SK-N-SH (cell line): ENCODE measurements around the gene MTHFS. TPM values are rescaled to one million over a fixed set of nuclear protein-coding genes. Genes with fewer than 3 reads are reported as not detected.

Experiments used
- CTCF ChIA-PET: fragments of 300-600, 350-600 bp; formaldehyde crosslinking; extraction: SDS; loops from one replicate; lab custom pipeline; 2021; lab: Yijun Ruan, JAX
- POLR2A ChIA-PET: fragments of 350-600 bp; sonication (Branson Sonifier 250); formaldehyde crosslinking; extraction: SDS; loops from one replicate; lab custom pipeline; 2020; ENCODE audit warnings: antibody characterized with exemption, inconsistent platforms; lab: Yijun Ruan, JAX
- DNase-seq: peaks from one replicate; pipeline ENCODE4 v3.0.0; 2012
- H2AFZ ChIP-seq: fragments of 200-600 bp; sonication (generic); 2 replicates; pipeline ENCODE4 v1.8.1; 2016; ENCODE audit warnings: antibody characterized with exemption, mild to moderate bottlenecking, low read depth
- H3F3A ChIP-seq: fragments of 200-600 bp; sonication (generic); replicated peaks from 2 replicates; pipeline ENCODE3; 2016; ENCODE audit warnings: antibody characterized with exemption, mild to moderate bottlenecking; ENCODE audit not compliant: insufficient read depth
- H3K27ac ChIP-seq, 2 experiments: fragments of 200-500 bp in 1 of 2; fragments of 200-600 bp in 1 of 2; sonication (Bioruptor generic) in 1 of 2; sonication (generic), shearing (Covaris generic) in 1 of 2; 2 replicates each; pipeline versions ENCODE4 v1.5.1 to v1.6.1; 2014 to 2016; ENCODE audit warnings: low read depth in 2 of 2, inconsistent platforms in 1 of 2, low read length in 1 of 2, mild to moderate bottlenecking in 1 of 2, mixed read lengths in 1 of 2
- H3K27me3 ChIP-seq: fragments of 200-600 bp; sonication (generic), shearing (Covaris generic); 2 replicates; pipeline ENCODE4 v1.6.1; 2016; ENCODE audit warnings: mixed run types; ENCODE audit not compliant: insufficient read depth
- H3K36me3 ChIP-seq, 2 experiments: fragments of 200-500 bp in 1 of 2; fragments of 200-600 bp in 1 of 2; sonication (Bioruptor generic) in 1 of 2; sonication (generic) in 1 of 2; replicated peaks in 1 of 2; 2 replicates each; pipeline versions ENCODE3 to v1.5.1; 2014 to 2016; ENCODE audit warnings: low read length in 1 of 2, mild to moderate bottlenecking in 1 of 2; ENCODE audit not compliant: insufficient read depth in 2 of 2, control insufficient read depth in 1 of 2
- H3K4me1 ChIP-seq, 2 experiments: fragments of 200-500 bp in 1 of 2; fragments of 200-600 bp in 1 of 2; sonication (Bioruptor generic) in 1 of 2; sonication (generic), shearing (Covaris generic) in 1 of 2; 2 replicates each; pipeline versions ENCODE4 v1.5.1 to v1.6.1; 2014 to 2016; ENCODE audit warnings: low read depth in 1 of 2, low read length in 1 of 2, mixed run types in 1 of 2; ENCODE audit not compliant: insufficient read depth in 2 of 2, control insufficient read depth in 1 of 2
- H3K4me2 ChIP-seq: fragments of 200-600 bp; sonication (generic), shearing (Covaris generic); 2 replicates; pipeline ENCODE4 v1.6.1; 2017; ENCODE audit warnings: mixed run types
- H3K4me3 ChIP-seq, 2 experiments: fragments of 200-500 bp in 1 of 2; fragments of 200-600 bp in 1 of 2; sonication (Bioruptor generic) in 1 of 2; sonication (generic), shearing (Covaris generic) in 1 of 2; 2 replicates each; pipeline versions ENCODE4 v1.5.1 to v1.8.1; 2014 to 2016; ENCODE audit warnings: low read depth in 2 of 2, inconsistent platforms in 1 of 2, low read length in 1 of 2, mild to moderate bottlenecking in 1 of 2, mixed read lengths in 1 of 2, moderate library complexity in 1 of 2
- H3K79me2 ChIP-seq: fragments of 200-600 bp; sonication (generic); 2 replicates; pipeline ENCODE4 v1.8.1; 2017; ENCODE audit warnings: mild to moderate bottlenecking; ENCODE audit not compliant: insufficient read depth
- H3K9ac ChIP-seq: fragments of 200-600 bp; sonication (generic); 2 replicates; pipeline ENCODE4 v1.6.1; 2017; ENCODE audit warnings: mixed run types
- H3K9me2 ChIP-seq: fragments of 200-600 bp; sonication (generic); 2 replicates; pipeline ENCODE4 v1.6.1; 2017; ENCODE audit warnings: mixed run types
- H3K9me3 ChIP-seq: fragments of 200-600 bp; sonication (generic); 2 replicates; pipeline ENCODE4 v1.6.1; 2017; ENCODE audit warnings: mixed run types, mild to moderate bottlenecking, moderate library complexity
- H4K20me1 ChIP-seq: fragments of 200-600 bp; sonication (generic); 2 replicates; pipeline ENCODE4 v1.6.1; 2017; ENCODE audit warnings: mild to moderate bottlenecking, mixed run types; ENCODE audit not compliant: insufficient read depth
- EZH2phosphoT487 ChIP-seq: fragments of 200-600 bp; sonication (generic); IDR thresholded peaks from 2 replicates; pipeline ENCODE4 v1.6.1; 2017; ENCODE audit warnings: low read depth, mixed run types, mild to moderate bottlenecking, antibody characterized with exemption, moderate library complexity, borderline replicate concordance
- FOSL2 ChIP-seq: IDR thresholded peaks from 2 replicates; pipeline ENCODE4 v1.4.0; 2012; ENCODE audit warnings: low read depth, mild to moderate bottlenecking, moderate library complexity, borderline replicate concordance
- FOXJ3 ChIP-seq: sonication (generic); formaldehyde crosslinking; IDR thresholded peaks from 2 replicates; pipeline ENCODE4 v1.5.1; 2020; ENCODE audit warnings: mild to moderate bottlenecking, missing genetic modification reagents
- GATA2 ChIP-seq: sonication (generic); formaldehyde crosslinking; IDR thresholded peaks from 2 replicates; pipeline ENCODE4 v1.5.0; 2020; ENCODE audit warnings: mild to moderate bottlenecking, missing genetic modification reagents
- MEF2A ChIP-seq: IDR thresholded peaks from 2 replicates; pipeline ENCODE4 v1.4.0; 2012; ENCODE audit warnings: low read depth, borderline replicate concordance
- MXI1 ChIP-seq: IDR thresholded peaks from 2 replicates; pipeline ENCODE4 v1.6.1; 2012; ENCODE audit warnings: mild to moderate bottlenecking, low read depth, low read length, improper control_type of control experiment
- NRF1 ChIP-seq: IDR thresholded peaks from 2 replicates; pipeline ENCODE4 v1.6.1; 2012; ENCODE audit warnings: low read depth, mild to moderate bottlenecking, low read length
- RCOR1 ChIP-seq: fragments of 150-350 bp; IDR thresholded peaks from 2 replicates; pipeline ENCODE4 v1.6.1; 2017; ENCODE audit warnings: antibody characterized with exemption, low read length
- RXRA ChIP-seq: IDR thresholded peaks from 2 replicates; pipeline ENCODE4 v1.4.0; 2012; ENCODE audit warnings: low read depth, mild to moderate bottlenecking, borderline replicate concordance
- TAF1 ChIP-seq: IDR thresholded peaks from 2 replicates; pipeline ENCODE4 v1.6.1; 2012; ENCODE audit warnings: low read depth, mild to moderate bottlenecking, low read length, moderate library complexity, borderline replicate concordance
- TCF12 ChIP-seq: IDR thresholded peaks from 2 replicates; pipeline ENCODE4 v1.4.0; 2012
- WGBS: methylation state at CpG from one replicate; pipeline ENCODE4 v1.1.6; 2017; ENCODE audit warnings: low lambda C conversion rate; 5-methylcytosine and 5-hydroxymethylcytosine counted together
- polyA plus RNA-seq, 3 experiments: library from polyadenylated mRNA; depleted of rRNA; stranded (reverse); fragments of >200 nt; gene quantifications; 2 replicates each; pipeline ENCODE4 v1.2.3, GENCODE V29; 2012
- small RNA-seq, 7 experiments: library from RNA; depleted of rRNA; stranded (forward); fragments of <200 nt; gene quantifications; one replicate each; pipeline ENCODE3, GENCODE V24; 2012
- TF ChIP-seq, protein P1 (sequence below): fragments of 200-600 bp; sonication (generic); IDR thresholded peaks from 2 replicates; pipeline ENCODE4 v1.6.1; 2017; ENCODE audit warnings: antibody characterized with exemption, mild to moderate bottlenecking, moderate library complexity
- TF ChIP-seq, protein P2 (sequence below): IDR thresholded peaks from 2 replicates; pipeline ENCODE4; 2012

Gene MTHFS
- polyA plus RNA-seq, 1 of the 3 experiments (the other 2 are of a cell fraction), result 21.9 TPM

DNA sequence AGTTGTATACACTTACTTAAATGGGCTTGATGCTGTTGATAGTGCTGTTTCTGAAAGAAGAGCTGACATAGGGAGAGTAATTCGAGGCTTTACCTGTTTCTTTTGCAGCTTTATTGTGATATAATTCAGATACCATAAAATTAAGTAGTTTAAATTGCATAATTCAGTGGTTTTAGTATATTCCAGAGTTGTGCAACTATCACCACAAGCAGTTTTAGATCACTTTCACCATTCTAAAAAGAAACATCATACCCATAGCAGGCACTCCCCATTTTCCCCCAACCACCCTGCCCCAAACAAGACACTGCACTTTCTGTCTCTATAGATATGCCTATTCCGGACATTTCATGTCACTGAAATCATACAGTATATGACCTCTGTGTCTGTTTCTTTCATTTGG is 98.5 kb downstream of the MTHFS start:
- whole genome bisulfite sequencing, result 39% methylated on average over 2 of the region's 2 CpGs

More for the DNA sequence above, 98.5 kb downstream of the MTHFS start:
- Histone ChIP-seq H3K4me1 (no peaks in the 10 kb centered on the region), H3K9ac (no peak overlapping the region), H3K27me3 (no peaks in the 10 kb centered on the region), H3K9me2 (no peaks in the 10 kb centered on the region), H3K9me3 (no peaks in the 10 kb centered on the region), H2AFZ (no peak overlapping the region), H3K36me3 (no peaks in the 10 kb centered on the region), H3F3A (no peaks in the 10 kb centered on the region), H3K4me2 (no peak overlapping the region), H3K27ac (no peak overlapping the region), H4K20me1 (no peaks in the 10 kb centered on the region), H3K4me3 (no peak overlapping the region), H3K79me2 (no peaks in the 10 kb centered on the region)
- ChIA-PET POLR2A (no interaction called here), CTCF (interaction anchor here (0.7 to 1.7 kb wide), 2 partner anchors 19 to 417 kb away, joined by 3 to 5 read pairs; no protein-coding TSS in a partner anchor)
- TF ChIP-seq MXI1, result no peak
- TF ChIP-seq EZH2phosphoT487, result no peak
- TF ChIP-seq, protein P1, sequence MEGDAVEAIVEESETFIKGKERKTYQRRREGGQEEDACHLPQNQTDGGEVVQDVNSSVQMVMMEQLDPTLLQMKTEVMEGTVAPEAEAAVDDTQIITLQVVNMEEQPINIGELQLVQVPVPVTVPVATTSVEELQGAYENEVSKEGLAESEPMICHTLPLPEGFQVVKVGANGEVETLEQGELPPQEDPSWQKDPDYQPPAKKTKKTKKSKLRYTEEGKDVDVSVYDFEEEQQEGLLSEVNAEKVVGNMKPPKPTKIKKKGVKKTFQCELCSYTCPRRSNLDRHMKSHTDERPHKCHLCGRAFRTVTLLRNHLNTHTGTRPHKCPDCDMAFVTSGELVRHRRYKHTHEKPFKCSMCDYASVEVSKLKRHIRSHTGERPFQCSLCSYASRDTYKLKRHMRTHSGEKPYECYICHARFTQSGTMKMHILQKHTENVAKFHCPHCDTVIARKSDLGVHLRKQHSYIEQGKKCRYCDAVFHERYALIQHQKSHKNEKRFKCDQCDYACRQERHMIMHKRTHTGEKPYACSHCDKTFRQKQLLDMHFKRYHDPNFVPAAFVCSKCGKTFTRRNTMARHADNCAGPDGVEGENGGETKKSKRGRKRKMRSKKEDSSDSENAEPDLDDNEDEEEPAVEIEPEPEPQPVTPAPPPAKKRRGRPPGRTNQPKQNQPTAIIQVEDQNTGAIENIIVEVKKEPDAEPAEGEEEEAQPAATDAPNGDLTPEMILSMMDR, result no peak
- no peak for TF ChIP-seq NRF1
- TF ChIP-seq, protein P2, sequence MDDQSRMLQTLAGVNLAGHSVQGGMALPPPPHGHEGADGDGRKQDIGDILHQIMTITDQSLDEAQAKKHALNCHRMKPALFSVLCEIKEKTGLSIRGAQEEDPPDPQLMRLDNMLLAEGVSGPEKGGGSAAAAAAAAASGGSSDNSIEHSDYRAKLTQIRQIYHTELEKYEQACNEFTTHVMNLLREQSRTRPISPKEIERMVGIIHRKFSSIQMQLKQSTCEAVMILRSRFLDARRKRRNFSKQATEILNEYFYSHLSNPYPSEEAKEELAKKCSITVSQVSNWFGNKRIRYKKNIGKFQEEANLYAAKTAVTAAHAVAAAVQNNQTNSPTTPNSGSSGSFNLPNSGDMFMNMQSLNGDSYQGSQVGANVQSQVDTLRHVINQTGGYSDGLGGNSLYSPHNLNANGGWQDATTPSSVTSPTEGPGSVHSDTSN, result no peak
- TF ChIP-seq MEF2A, result no peak
- no peak for TF ChIP-seq FOXJ3 (CRISPR knock-in tag)
- TF ChIP-seq GATA2 (CRISPR knock-in tag), result no peak
- TF ChIP-seq FOSL2, result no peak
- TF ChIP-seq RCOR1, result no peak
- TF ChIP-seq RXRA, result no peak
- no peak for TF ChIP-seq TAF1
- no peak for TF ChIP-seq TCF12
- no peak for DNase-seq

Small RNAs within 50 kb of the gene (small RNA-seq; reads per million reads assigned to genes)
- gene RNU6-667P, result 0 reads per million in 7 experiments

Other genes with a start within 250 kb of the MTHFS start
- gene BCL2A1, start 74.2 kb upstream of the MTHFS start, polyA plus RNA-seq (2012; rRNA removed), result 0.08 and 0.16 TPM in 2 replicates
- 90.1 and 114 TPM in 2 replicates for gene ZFAND6, start 162.7 kb upstream of the MTHFS start, polyA plus RNA-seq (2012; rRNA removed)